ENCODE measurements around the gene DSC2. TPM values are rescaled to one million over a fixed set of nuclear protein-coding genes. Genes with fewer than 3 reads are reported as not detected.

The DSC2 gene
- total and polyA plus RNA-seq, 2 donors (not counting 1 experiment from before 2014, with no cell fraction given), result under 0.01 TPM; not detected in 1

DNA sequence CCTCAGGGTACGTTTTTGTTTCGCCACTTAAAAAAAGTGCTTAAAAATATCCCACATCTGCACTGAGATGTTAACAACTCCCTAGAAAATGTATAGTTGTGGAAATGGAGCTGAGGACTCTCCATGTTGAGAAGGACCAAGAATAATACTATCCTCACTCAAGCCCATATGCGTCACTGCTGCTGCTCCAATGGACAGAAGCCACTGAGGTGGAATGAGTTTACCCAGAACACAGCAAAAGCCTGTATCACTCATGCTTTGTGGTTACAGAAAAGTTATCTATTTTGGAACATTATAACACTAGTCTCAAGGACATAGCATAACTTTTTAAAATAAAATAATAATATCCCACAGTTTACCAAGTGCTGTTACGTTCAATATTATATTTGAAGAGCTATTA lies 91.6 kb downstream of the DSC2 start:
- H3K79me2 ChIP-seq (ENCODE audit: control insufficient read depth, insufficient read depth, low read length), result no peaks in the 10 kb centered on the region
- peak in 1 of 2 donors; percentile 33 for DNase-seq (ENCODE audit: low read depth in 2 of 2)
- TF ChIP-seq, protein P1, sequence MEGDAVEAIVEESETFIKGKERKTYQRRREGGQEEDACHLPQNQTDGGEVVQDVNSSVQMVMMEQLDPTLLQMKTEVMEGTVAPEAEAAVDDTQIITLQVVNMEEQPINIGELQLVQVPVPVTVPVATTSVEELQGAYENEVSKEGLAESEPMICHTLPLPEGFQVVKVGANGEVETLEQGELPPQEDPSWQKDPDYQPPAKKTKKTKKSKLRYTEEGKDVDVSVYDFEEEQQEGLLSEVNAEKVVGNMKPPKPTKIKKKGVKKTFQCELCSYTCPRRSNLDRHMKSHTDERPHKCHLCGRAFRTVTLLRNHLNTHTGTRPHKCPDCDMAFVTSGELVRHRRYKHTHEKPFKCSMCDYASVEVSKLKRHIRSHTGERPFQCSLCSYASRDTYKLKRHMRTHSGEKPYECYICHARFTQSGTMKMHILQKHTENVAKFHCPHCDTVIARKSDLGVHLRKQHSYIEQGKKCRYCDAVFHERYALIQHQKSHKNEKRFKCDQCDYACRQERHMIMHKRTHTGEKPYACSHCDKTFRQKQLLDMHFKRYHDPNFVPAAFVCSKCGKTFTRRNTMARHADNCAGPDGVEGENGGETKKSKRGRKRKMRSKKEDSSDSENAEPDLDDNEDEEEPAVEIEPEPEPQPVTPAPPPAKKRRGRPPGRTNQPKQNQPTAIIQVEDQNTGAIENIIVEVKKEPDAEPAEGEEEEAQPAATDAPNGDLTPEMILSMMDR (conservative IDR thresholded peaks at IDR 0.05 in 1 of 2, IDR thresholded peaks at IDR 0.05 in 1 of 2; ENCODE audit: low read depth in 1 of 2, low read length in 2 of 2), result no peak
- no peak for TF ChIP-seq EZH2 (IDR thresholded peaks at IDR 0.05; ENCODE audit: low read length, missing control alignments)
- H4K20me1 ChIP-seq (ENCODE audit: control insufficient read depth, extremely low read depth, insufficient read depth, low read length), result no peaks in the 10 kb centered on the region
- H3K4me1 ChIP-seq (ENCODE audit: control insufficient read depth, extremely low read depth, insufficient read depth, low read length), result no peaks in the 10 kb centered on the region
- H3K27ac ChIP-seq (ENCODE audit: insufficient read depth, low read length), result no peak overlapping the region
- H2AFZ ChIP-seq (ENCODE audit: low read length), result no peak overlapping the region
- H3K9ac ChIP-seq (ENCODE audit: insufficient read depth, low read length), result no peak overlapping the region
- H3K36me3 ChIP-seq (ENCODE audit: control insufficient read depth, insufficient read depth, low read length), result no peaks in the 10 kb centered on the region
- H3K4me3 ChIP-seq (replicated peaks in 1 of 4; ENCODE audit: control extremely low read depth in 1 of 4, insufficient read depth in 1 of 4, low read depth in 3 of 4, low read length in 4 of 4), result no peak overlapping the region
- no peaks in the 10 kb centered on the region for H3K9me3 ChIP-seq (ENCODE audit: control insufficient read depth, insufficient read depth, low read depth, low read length)
- H3K27me3 ChIP-seq (ENCODE audit: control insufficient read depth, insufficient read depth, low read length), result no peaks in the 10 kb centered on the region
- no peak overlapping the region for H3K4me2 ChIP-seq (ENCODE audit: extremely low read depth, insufficient read depth, low read length)

Other genes with a start within 250 kb of the DSC2 start
- gene DSC3, start 59.7 kb downstream of the DSC2 start, total RNA-seq, result under 0.01 and 0.17 TPM in 2 replicates
- 0.01 and 0.02 TPM in 2 replicates for gene DSC3, start 59.7 kb downstream of the DSC2 start, polyA plus RNA-seq
- gene DSC1, start 60.4 kb upstream of the DSC2 start, total RNA-seq, result not detected in 2 replicates
- gene DSC1, start 60.4 kb upstream of the DSC2 start, polyA plus RNA-seq, result not detected in 2 replicates
- gene DSG1, start 215.7 kb upstream of the DSC2 start, total RNA-seq, result not detected in 2 replicates
- not detected in 2 replicates for gene DSG1, start 215.7 kb upstream of the DSC2 start, polyA plus RNA-seq